IMR-90 (cell line): Measurements from ENCODE around the gene GTSE1. TPM values are rescaled to one million over a fixed set of nuclear protein-coding genes. Genes with fewer than 3 reads are reported as not detected.

ENCODE experiments used
- ATAC-seq: fragments of 200-7000 bp; cut with Tn5 transposase; 2 replicates; pipeline ENCODE4 v1.9.1; 2020; ENCODE audit warnings: low read depth, mild to moderate bottlenecking, moderate library complexity
- BruUV-seq: library from RNA; stranded (reverse); fragments of 400-500 nt; replicated peaks from 2 replicates; lab custom pipeline; 2021; lab: Mats Ljungman, UMichigan
- CTCF ChIA-PET: fragments of 300-600 bp; formaldehyde crosslinking; extraction: SDS; loops from one replicate; lab custom pipeline; 2021; ENCODE audit warnings: antibody characterized with exemption; lab: Yijun Ruan, JAX
- POLR2A ChIA-PET: fragments of 300-600 bp; sonication (Branson Sonifier 250); formaldehyde crosslinking; loops from one replicate; lab custom pipeline; 2022; ENCODE audit warnings: antibody characterized with exemption; ENCODE audit not compliant: unreplicated experiment; lab: Charles Lee
- DNase-seq: peaks from one replicate; pipeline ENCODE4 v3.0.0; 2013
- H2AFZ ChIP-seq: replicated peaks from 2 replicates; pipeline ENCODE3; 2013; ENCODE audit warnings: low read length, mild to moderate bottlenecking; ENCODE audit not compliant: poor library complexity
- H2AK5ac ChIP-seq: 2 replicates; pipeline ENCODE4 v1.6.1; 2013; ENCODE audit warnings: low read depth, low read length, inconsistent platforms
- H2AK9ac ChIP-seq: replicated peaks from 2 replicates; pipeline ENCODE3; 2013; ENCODE audit warnings: mild to moderate bottlenecking, low read depth, low read length, moderate library complexity; ENCODE audit not compliant: poor library complexity
- H2BK120ac ChIP-seq: 2 replicates; pipeline ENCODE4 v1.6.1; 2013; ENCODE audit warnings: low read depth, low read length, inconsistent platforms
- H2BK15ac ChIP-seq: 3 replicates; pipeline ENCODE4 v1.6.1; 2013; ENCODE audit warnings: low read depth, low read length, inconsistent platforms
- H2BK20ac ChIP-seq: 2 replicates; pipeline ENCODE4 v1.6.1; 2013; ENCODE audit warnings: low read depth, mild to moderate bottlenecking, inconsistent platforms, low read length, moderate library complexity
- H2BK5ac ChIP-seq: 2 replicates; pipeline ENCODE4 v1.6.1; 2013; ENCODE audit warnings: mild to moderate bottlenecking, low read depth, low read length, inconsistent platforms; ENCODE audit not compliant: poor library complexity, severe bottlenecking
- H3K14ac ChIP-seq: replicated peaks from 2 replicates; pipeline ENCODE4 v1.6.1; 2013; ENCODE audit warnings: low read depth, low read length, inconsistent platforms
- H3K18ac ChIP-seq: 2 replicates; pipeline ENCODE4 v1.6.1; 2013; ENCODE audit warnings: low read depth, low read length, control low read depth
- H3K23ac ChIP-seq: 2 replicates; pipeline ENCODE4 v1.6.1; 2013; ENCODE audit warnings: low read depth, low read length, inconsistent platforms
- H3K27ac ChIP-seq: 2 replicates; pipeline ENCODE4 v1.5.1; 2013; ENCODE audit warnings: mild to moderate bottlenecking, control low read depth, low read length; ENCODE audit not compliant: insufficient read depth
- H3K27me3 ChIP-seq: 2 replicates; pipeline ENCODE4 v1.6.1; 2013; ENCODE audit warnings: low read length; ENCODE audit not compliant: control insufficient read depth, insufficient read depth
- H3K36me3 ChIP-seq: 2 replicates; pipeline ENCODE4 v1.6.1; 2013; ENCODE audit warnings: low read length, mixed read lengths; ENCODE audit not compliant: control insufficient read depth, insufficient read depth
- H3K4ac ChIP-seq: 2 replicates; pipeline ENCODE4 v1.6.1; 2013; ENCODE audit warnings: low read depth, low read length, inconsistent platforms
- H3K4me1 ChIP-seq: 2 replicates; pipeline ENCODE4 v1.6.1; 2013; ENCODE audit warnings: low read length, mixed read lengths; ENCODE audit not compliant: control insufficient read depth, insufficient read depth
- H3K4me2 ChIP-seq: 2 replicates; pipeline ENCODE4 v1.6.1; 2013; ENCODE audit warnings: low read depth, mild to moderate bottlenecking, control low read depth, low read length, moderate library complexity
- H3K4me3 ChIP-seq: 2 replicates; pipeline ENCODE4 v1.5.1; 2013; ENCODE audit warnings: low read depth, mild to moderate bottlenecking, control low read depth, low read length, moderate library complexity; ENCODE audit not compliant: insufficient read depth
- H3K56ac ChIP-seq: 2 replicates; pipeline ENCODE4 v1.6.1; 2013; ENCODE audit warnings: low read length, inconsistent platforms; ENCODE audit not compliant: insufficient read depth; ENCODE audit errors: extremely low read depth
- H3K79me1 ChIP-seq, 2 experiments: 2 replicates each; pipeline ENCODE4 v1.6.1; 2013; ENCODE audit warnings: low read length in 2 of 2, inconsistent platforms in 1 of 2, low read depth in 1 of 2
- H3K9ac ChIP-seq: 2 replicates; pipeline ENCODE4 v1.6.1; 2013; ENCODE audit warnings: low read depth, low read length, control low read depth
- H3K9me1 ChIP-seq: 2 replicates; pipeline ENCODE4 v1.6.1; 2013; ENCODE audit warnings: low read length, inconsistent platforms; ENCODE audit not compliant: insufficient read depth
- H3K9me3 ChIP-seq: 2 replicates; pipeline ENCODE4 v1.6.1; 2013; ENCODE audit warnings: low read length; ENCODE audit not compliant: control insufficient read depth, insufficient read depth
- H4K20me1 ChIP-seq: 2 replicates; pipeline ENCODE4 v1.6.1; 2013; ENCODE audit warnings: low read length, inconsistent platforms; ENCODE audit not compliant: insufficient read depth
- H4K5ac ChIP-seq: 2 replicates; pipeline ENCODE4 v1.6.1; 2013; ENCODE audit warnings: mild to moderate bottlenecking, low read depth, low read length, control low read depth
- H4K8ac ChIP-seq, 2 experiments: 2 replicates each; pipeline ENCODE4 v1.6.1; 2013; ENCODE audit warnings: low read depth in 2 of 2, low read length in 2 of 2, control low read depth in 1 of 2, inconsistent platforms in 1 of 2
- H4K91ac ChIP-seq: 2 replicates; pipeline ENCODE4 v1.6.1; 2013; ENCODE audit warnings: low read depth, low read length, inconsistent platforms; ENCODE audit not compliant: insufficient read depth
- BHLHE40 ChIP-seq: fragments of 150-350 bp; IDR thresholded peaks from 2 replicates; pipeline ENCODE4 v1.6.1; 2016; ENCODE audit warnings: mild to moderate bottlenecking, low read depth, low read length
- CEBPB ChIP-seq: IDR thresholded peaks from 2 replicates; pipeline ENCODE4 v1.6.1; 2012; ENCODE audit warnings: low read depth, low read length, improper control_type of control experiment
- CHD1 ChIP-seq: IDR thresholded peaks from 2 replicates; pipeline ENCODE4 v1.6.1; 2012; ENCODE audit warnings: low read depth, low read length, improper control_type of control experiment
- CTCF ChIP-seq: conservative IDR thresholded peaks from 2 replicates; pipeline ENCODE4 v1.5.1; 2012; ENCODE audit warnings: mild to moderate bottlenecking, low read depth, low read length, improper control_type of control experiment
- ELK1 ChIP-seq: fragments of 150-350 bp; IDR thresholded peaks from 2 replicates; pipeline ENCODE4 v1.6.1; 2016; ENCODE audit warnings: low read depth, mild to moderate bottlenecking, low read length, moderate library complexity, borderline replicate concordance
- MAFK ChIP-seq: IDR thresholded peaks from 2 replicates; pipeline ENCODE4 v1.6.1; 2012; ENCODE audit warnings: low read depth, low read length, improper control_type of control experiment
- MAZ ChIP-seq: IDR thresholded peaks from 2 replicates; pipeline ENCODE4 v1.6.1; 2012; ENCODE audit warnings: low read depth, mild to moderate bottlenecking, low read length, improper control_type of control experiment, moderate library complexity, borderline replicate concordance
- MXI1 ChIP-seq: IDR thresholded peaks from 2 replicates; pipeline ENCODE4 v1.6.1; 2012; ENCODE audit warnings: low read depth, mild to moderate bottlenecking, low read length, moderate library complexity, borderline replicate concordance
- NFE2L2 ChIP-seq: fragments of 150-350 bp; IDR thresholded peaks from 2 replicates; pipeline ENCODE4 v1.6.1; 2016; ENCODE audit warnings: low read depth, mild to moderate bottlenecking, low read length
- POLR2A ChIP-seq: IDR thresholded peaks from 2 replicates; pipeline ENCODE4 v1.6.1; 2012; ENCODE audit warnings: mild to moderate bottlenecking, low read depth, low read length
- RAD21 ChIP-seq: IDR thresholded peaks from 2 replicates; pipeline ENCODE4 v1.6.1; 2012; ENCODE audit warnings: low read length, improper control_type of control experiment
- RCOR1 ChIP-seq: IDR thresholded peaks from 2 replicates; pipeline ENCODE4 v1.6.1; 2012; ENCODE audit warnings: mild to moderate bottlenecking, low read length, improper control_type of control experiment; ENCODE audit not compliant: insufficient replicate concordance
- RFX5 ChIP-seq: IDR thresholded peaks from 2 replicates; pipeline ENCODE4 v1.8.0; 2012; ENCODE audit warnings: low read depth, mild to moderate bottlenecking, low read length, moderate library complexity
- SMC3 ChIP-seq: fragments of 150-350 bp; IDR thresholded peaks from 2 replicates; pipeline ENCODE4 v1.6.1; 2016; ENCODE audit warnings: low read depth, mild to moderate bottlenecking, antibody characterized with exemption, low read length, moderate library complexity
- USF2 ChIP-seq: fragments of 150-350 bp; IDR thresholded peaks from 2 replicates; pipeline ENCODE4 v1.6.1; 2017; ENCODE audit warnings: mild to moderate bottlenecking, antibody characterized with exemption, low read length, low read depth
- WGBS, 2 experiments: methylation state at CpG; one replicate each; pipeline versions ENCODE4 v1.1.5 to v1.1.7; 2013; ENCODE audit warnings: missing lambda C conversion rate in 2 of 2; ENCODE audit not compliant: insufficient read length in 1 of 2; ENCODE audit errors: extremely low coverage in 2 of 2; 5-methylcytosine and 5-hydroxymethylcytosine counted together
- dilution Hi-C: fragments of 300-500 bp; cut with HindIII; formaldehyde crosslinking; loops from one replicate; pipeline ENCODE4 v1.14.3; 2018; ENCODE audit warnings: low sequenced_read_pairs; ENCODE audit not compliant: unreplicated experiment
- in situ Hi-C: fragments of 300-500 bp; cut with MboI; formaldehyde crosslinking; loops from 3 replicates; pipeline ENCODE4 v1.14.3; 2019; ENCODE audit warnings: low sequenced_read_pairs, inconsistent platforms, mixed read lengths
- intact Hi-C: fragments of 100-400 bp; cut with micrococcal nuclease; formaldehyde crosslinking; loops from 2 replicates; pipeline ENCODE4 v1.10.0; 2022
- polyA plus RNA-seq, 3 experiments: library from polyadenylated mRNA; depleted of rRNA; stranded (reverse); fragments of >200 nt; gene quantifications; 2 replicates each; pipeline ENCODE4 v1.2.3, GENCODE V29; 2012; ENCODE audit warnings: low replicate concordance in 1 of 3
- total RNA-seq: library from RNA; depleted of rRNA; stranded (reverse); fragments of >200 nt; gene quantifications from 2 replicates; pipeline ENCODE4 v1.2.3, GENCODE V29; 2012

GTSE1 gene
- total and polyA plus RNA-seq, 2 of the 4 experiments (the other 2 are of a cell fraction): 5.9 to 17.1 TPM

GRCh38 chr22:46259374-46259773 lies 37.3 kb upstream of the GTSE1 start:
- Histone ChIP-seq H2AFZ (no peak overlapping the region), H2BK20ac (no peak overlapping the region), H3K9me3 (peaks cover 23% of the 10 kb centered on the region), H3K14ac (no peak overlapping the region), H3K18ac (no peak overlapping the region), H3K9ac (no peak overlapping the region), H4K20me1 (no peaks in the 10 kb centered on the region), H3K36me3 (no peaks in the 10 kb centered on the region), H3K56ac (no peak overlapping the region), H4K8ac (no peak overlapping the region), H3K4me2 (no peak overlapping the region), H3K4ac (no peak overlapping the region), H4K91ac (no peak overlapping the region), H3K9me1 (peaks cover 4% of the 10 kb centered on the region; the same call in 1 of the 2 replicates), H4K5ac (no peak overlapping the region), H3K23ac (no peak overlapping the region), H2AK5ac (no peak overlapping the region), H3K4me3 (no peak overlapping the region), H2BK5ac (no peak overlapping the region), H2BK120ac (no peak overlapping the region), H3K27me3 (peaks cover 32% of the 10 kb centered on the region), H2AK9ac (no peak overlapping the region), H2BK15ac (no peak overlapping the region), H3K27ac (no peak overlapping the region), H3K4me1 (peaks cover 2% of the 10 kb centered on the region; the same call in 1 of the 2 replicates), H3K79me1 (no peaks in the 10 kb centered on the region)
- no TSS peak for BruUV-seq
- CTCF ChIA-PET: no interaction called here
- in situ Hi-C loops: no loop called here
- no peak for ATAC-seq
- intact Hi-C loops: no loop called here
- TF ChIP-seq SMC3 (no peak), RCOR1 (no peak), USF2 (no peak), BHLHE40 (no peak), RFX5 (no peak), ELK1 (no peak), MXI1 (no peak), CHD1 (no peak), CTCF (no peak), CEBPB (no peak), NFE2L2 (no peak), RAD21 (no peak), MAZ (no peak), MAFK (no peak), POLR2A (no peak)
- no CpG with 5 or more reads among the region's 12 CpGs for WGBS, 2 experiments
- POLR2A ChIA-PET: no interaction called here
- no peak for DNase-seq
- dilution Hi-C loops: no loop called here
